K562 (cell line): Measurements from ENCODE around the gene PITX1. TPM values are rescaled to one million over a fixed set of nuclear protein-coding genes. Genes with fewer than 3 reads are reported as not detected.
A peak's percentile ranks its signal among the peaks of the same experiment; 100 is the strongest.

Experiments
- ADNP ChIP-seq: fragments of 200-800 bp; sonication (Bioruptor generic); IDR thresholded peaks from 2 replicates; pipeline ENCODE4 v1.6.1; 2016; ENCODE audit warnings: missing genetic modification characterization, missing compliant biosample characterization
- CBX5 ChIP-seq: IDR thresholded peaks from 2 replicates; pipeline ENCODE4 v1.6.1; 2014; ENCODE audit warnings: low read depth, borderline replicate concordance
- EP300 ChIP-seq: IDR thresholded peaks from 2 replicates; pipeline ENCODE4 v1.6.1; 2012; ENCODE audit warnings: low read length, improper control_type of control experiment
- EP400 ChIP-seq: fragments of 450-650 bp; IDR thresholded peaks from 2 replicates; pipeline ENCODE4 v1.6.1; 2017; ENCODE audit warnings: antibody characterized with exemption, mild to moderate bottlenecking, moderate library complexity
- ESRRB ChIP-seq: fragments of 250-450 bp; sonication (Bioruptor Pico); IDR thresholded peaks from 2 replicates; pipeline ENCODE4 v1.5.0; 2020; ENCODE audit warnings: mild to moderate bottlenecking, moderate library complexity, borderline replicate concordance
- MGA ChIP-seq: fragments of 450-650 bp; IDR thresholded peaks from 2 replicates; pipeline ENCODE4 v1.6.1; 2016; ENCODE audit warnings: mild to moderate bottlenecking, moderate library complexity
- NFATC3 ChIP-seq: fragments of 450-650 bp; IDR thresholded peaks from 2 replicates; pipeline ENCODE4 v1.6.1; 2017; ENCODE audit warnings: mild to moderate bottlenecking
- PYGO2 ChIP-seq: fragments of 450-650 bp; IDR thresholded peaks from 2 replicates; pipeline ENCODE4 v1.6.1; 2016; ENCODE audit warnings: mild to moderate bottlenecking, missing genetic modification characterization, moderate library complexity, missing compliant biosample characterization
- RB1 ChIP-seq: fragments of 450-650 bp; IDR thresholded peaks from 2 replicates; pipeline ENCODE4 v1.6.1; 2017; ENCODE audit warnings: low read depth, mild to moderate bottlenecking
- SAP30 ChIP-seq: fragments of 200-600 bp; sonication (generic); IDR thresholded peaks from 2 replicates; pipeline ENCODE4 v1.6.1; 2012; ENCODE audit warnings: borderline replicate concordance, low read depth, mild to moderate bottlenecking, moderate library complexity, low read length, control low read depth, inconsistent platforms; ENCODE audit not compliant: insufficient read depth, poor library complexity, severe bottlenecking
- SMAD1 ChIP-seq: fragments of 150-350 bp; IDR thresholded peaks from 2 replicates; pipeline ENCODE4 v1.6.1; 2014; ENCODE audit warnings: low read length, low read depth; ENCODE audit not compliant: partially characterized antibody
- TEAD2 ChIP-seq: fragments of 450-650 bp; IDR thresholded peaks from 2 replicates; pipeline ENCODE4 v1.6.1; 2016; ENCODE audit warnings: missing genetic modification characterization, control low read depth, missing compliant biosample characterization
- ZC3H11A ChIP-seq: IDR thresholded peaks from 2 replicates; pipeline ENCODE4 v1.6.1; 2012; ENCODE audit warnings: low read depth, low read length, improper control_type of control experiment
- ZFP36 ChIP-seq: fragments of 150-350 bp; IDR thresholded peaks from 2 replicates; pipeline ENCODE4 v1.6.1; 2018; ENCODE audit warnings: low read length, low read depth; ENCODE audit not compliant: partially characterized antibody
- ZNF197 ChIP-seq: fragments of 200-800 bp; sonication (Bioruptor generic); IDR thresholded peaks from 2 replicates; pipeline ENCODE4 v1.6.1; 2016; ENCODE audit warnings: low read depth, missing genetic modification characterization, missing compliant biosample characterization
- ZNF431 ChIP-seq: sonication (generic); formaldehyde crosslinking; IDR thresholded peaks from 2 replicates; pipeline ENCODE4 v1.8.0; 2022; ENCODE audit warnings: mild to moderate bottlenecking, missing genetic modification reagents
- polyA plus RNA-seq, 8 experiments: library from polyadenylated mRNA; depleted of rRNA in 4 of 8; stranded (reverse) in 5 of 8; unstranded in 3 of 8; fragments of >200 nt; fragmentation: Nextera tagmentation in 2 of 8; fragmentation: Illumina TruSeq in 1 of 8; extraction: Ambion mirVana in 2 of 8; extraction: Trizol in 1 of 8; gene quantifications; 2 replicates each; pipeline versions ENCODE4 v1.2.1 to v1.2.3, GENCODE V29; 2011 to 2014; ENCODE audit warnings: inconsistent platforms in 1 of 8, missing spikeins in 1 of 8
- total RNA-seq, 7 experiments: library from RNA; depleted of rRNA in 6 of 7; stranded (reverse); fragments of >200 nt in 6 of 7; fragmentation: Illumina TruSeq in 2 of 7; extraction: Trizol in 2 of 7; gene quantifications; 2 replicates each; pipeline versions ENCODE4 v1.2.1 to v1.2.3, GENCODE V29; 2011 to 2021; ENCODE audit warnings: low replicate concordance in 1 of 7

Gene PITX1
- total and polyA plus RNA-seq, 9 of the 15 experiments (the other 6 are each of a cell fraction or from before 2014, with no cell fraction given), result 0.13 to 88.2 (median 24.9) TPM

DNA sequence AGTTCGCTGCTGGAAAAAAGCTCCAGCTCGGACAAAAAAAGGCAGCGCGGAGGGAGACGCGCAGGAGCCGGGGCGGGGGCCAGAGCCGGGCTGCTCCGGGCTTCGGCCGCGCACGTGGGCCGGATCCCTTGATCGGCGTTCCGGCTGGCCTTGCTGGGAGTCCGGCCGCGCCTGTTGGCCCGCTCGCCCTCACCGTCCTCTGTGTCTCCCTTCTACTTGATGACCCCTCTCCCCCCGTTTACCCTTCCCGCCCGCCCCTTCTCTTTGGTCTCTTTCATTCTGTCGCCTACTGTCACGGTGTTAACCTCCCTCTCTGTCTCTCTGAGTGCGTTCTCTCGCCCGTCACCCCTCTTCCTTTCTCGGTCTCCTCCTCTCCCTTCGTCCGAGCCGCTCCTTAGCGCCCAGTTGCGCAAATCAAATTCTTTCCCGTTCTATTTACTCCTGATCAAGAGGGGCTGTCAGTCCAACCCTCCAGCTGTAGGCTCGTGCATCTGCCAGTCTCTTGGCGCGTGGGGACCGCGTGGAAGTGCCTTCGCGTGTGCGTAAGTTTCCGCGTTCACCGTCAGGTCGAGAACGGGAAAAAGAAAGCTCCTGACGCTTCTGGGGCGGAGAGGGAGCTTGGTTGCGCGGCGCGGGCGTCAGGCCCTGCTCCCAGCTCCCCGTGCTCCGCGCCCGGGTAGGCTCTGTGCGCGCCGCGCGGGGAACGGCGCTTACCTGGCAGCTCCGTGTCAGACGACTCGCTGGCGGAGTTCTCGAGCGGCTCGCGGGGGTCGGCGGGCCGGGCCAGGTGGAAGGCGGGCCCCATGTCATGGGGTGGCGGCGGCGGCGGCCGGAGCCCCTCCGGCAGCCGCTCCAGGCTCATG is 798 bp downstream of the PITX1 start (continued):
- TF ChIP-seq MGA, result peak; percentile 72
- TF ChIP-seq ADNP, result no peak
- no peak for TF ChIP-seq NFATC3
- no peak for TF ChIP-seq ZNF197 (CRISPR knock-in tag)
- TF ChIP-seq SAP30, result peak; percentile 70
- no peak for TF ChIP-seq SMAD1
- TF ChIP-seq EP400, result peak; percentile 68
- TF ChIP-seq ZC3H11A, result no peak
- no peak for TF ChIP-seq PYGO2 (tag)
- TF ChIP-seq EP300, result no peak
- no peak for TF ChIP-seq TEAD2
- no peak for TF ChIP-seq ESRRB (CRISPR knock-in tag)
- peak; percentile 26; the same call in 1 of the 2 replicates for TF ChIP-seq RB1
- TF ChIP-seq ZFP36, result no peak
- TF ChIP-seq ZNF431, result peak; percentile 3; the same call in 1 of the 2 replicates
- TF ChIP-seq CBX5, result no peak
